ENCODE results near the gene FRS2. TPM values are rescaled to one million over a fixed set of nuclear protein-coding genes. Genes with fewer than 3 reads are reported as not detected.
"Not testable (repeated sequence)": the region's sequence is repeated elsewhere in the genome, so short reads cannot be mapped to it uniquely, and the experiment has no call there.

FRS2 gene
- total RNA-seq, 1 experiment from 2014 or later: 23.3 TPM

DNA sequence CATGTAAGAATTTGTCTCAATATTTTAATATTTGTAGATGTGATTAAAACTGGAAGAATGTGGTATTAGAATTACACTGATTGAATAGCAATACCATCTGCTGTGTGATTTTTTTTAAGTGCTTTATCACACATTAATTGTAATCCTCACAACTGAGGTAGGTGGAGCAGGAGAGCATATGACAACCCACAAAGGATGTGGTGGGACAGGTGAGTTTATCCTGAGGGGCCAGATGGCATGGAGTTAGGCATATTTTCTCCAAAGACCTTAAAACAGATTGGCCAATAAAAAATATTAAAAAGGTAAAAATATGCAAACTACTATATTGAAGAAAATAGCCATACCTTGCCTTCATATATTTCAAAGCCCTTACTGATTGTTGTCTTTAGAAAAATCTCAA lies 132.8 kb downstream of the FRS2 start:
- ChIA-PET POLR2A (ENCODE audit: unreplicated experiment) (interaction anchor here (0.5 to 0.6 kb wide), 3 partner anchors 124 to 1059 kb away, joined by 3 to 4 read pairs (median 4); no protein-coding TSS in a partner anchor), CTCF (no interaction called here)
- Histone ChIP-seq H3K9me3 (ENCODE audit: insufficient read depth, low read depth) (no peaks in the 10 kb centered on the region), H3K4me2 (no peak overlapping the region), H2AFZ (no peak overlapping the region), H3K79me2 (ENCODE audit: low read depth) (no peaks in the 10 kb centered on the region), H3K36me3 (ENCODE audit: low read depth) (peaks cover 33% of the 10 kb centered on the region), H3F3A (ENCODE audit: insufficient read depth, low read depth) (peaks cover 28% of the 10 kb centered on the region; the same call in 1 of the 2 replicates), H3K27me3 (ENCODE audit: insufficient read depth, low read depth) (no peaks in the 10 kb centered on the region), H4K20me1 (ENCODE audit: insufficient read depth) (peaks cover 11% of the 10 kb centered on the region; the same call in 1 of the 2 replicates), H3K4me3 (no peak overlapping the region), H3K9me2 (ENCODE audit: insufficient read depth) (no peaks in the 10 kb centered on the region), H3K27ac (no peak overlapping the region), H3K4me1 (replicated peaks; ENCODE audit: insufficient read depth) (no peaks in the 10 kb centered on the region)
- intact Hi-C loops (cut with micrococcal nuclease; ENCODE audit: unreplicated experiment): no loop called here
- TF ChIP-seq, protein P1, sequence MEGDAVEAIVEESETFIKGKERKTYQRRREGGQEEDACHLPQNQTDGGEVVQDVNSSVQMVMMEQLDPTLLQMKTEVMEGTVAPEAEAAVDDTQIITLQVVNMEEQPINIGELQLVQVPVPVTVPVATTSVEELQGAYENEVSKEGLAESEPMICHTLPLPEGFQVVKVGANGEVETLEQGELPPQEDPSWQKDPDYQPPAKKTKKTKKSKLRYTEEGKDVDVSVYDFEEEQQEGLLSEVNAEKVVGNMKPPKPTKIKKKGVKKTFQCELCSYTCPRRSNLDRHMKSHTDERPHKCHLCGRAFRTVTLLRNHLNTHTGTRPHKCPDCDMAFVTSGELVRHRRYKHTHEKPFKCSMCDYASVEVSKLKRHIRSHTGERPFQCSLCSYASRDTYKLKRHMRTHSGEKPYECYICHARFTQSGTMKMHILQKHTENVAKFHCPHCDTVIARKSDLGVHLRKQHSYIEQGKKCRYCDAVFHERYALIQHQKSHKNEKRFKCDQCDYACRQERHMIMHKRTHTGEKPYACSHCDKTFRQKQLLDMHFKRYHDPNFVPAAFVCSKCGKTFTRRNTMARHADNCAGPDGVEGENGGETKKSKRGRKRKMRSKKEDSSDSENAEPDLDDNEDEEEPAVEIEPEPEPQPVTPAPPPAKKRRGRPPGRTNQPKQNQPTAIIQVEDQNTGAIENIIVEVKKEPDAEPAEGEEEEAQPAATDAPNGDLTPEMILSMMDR (conservative IDR thresholded peaks at IDR 0.05): no peak
- TF ChIP-seq EZH2 (IDR thresholded peaks at IDR 0.05; ENCODE audit: low read depth): no peak
- no TSS peak for BruUV-seq (replicated peaks)
- DNase-seq: no peak

DNA sequence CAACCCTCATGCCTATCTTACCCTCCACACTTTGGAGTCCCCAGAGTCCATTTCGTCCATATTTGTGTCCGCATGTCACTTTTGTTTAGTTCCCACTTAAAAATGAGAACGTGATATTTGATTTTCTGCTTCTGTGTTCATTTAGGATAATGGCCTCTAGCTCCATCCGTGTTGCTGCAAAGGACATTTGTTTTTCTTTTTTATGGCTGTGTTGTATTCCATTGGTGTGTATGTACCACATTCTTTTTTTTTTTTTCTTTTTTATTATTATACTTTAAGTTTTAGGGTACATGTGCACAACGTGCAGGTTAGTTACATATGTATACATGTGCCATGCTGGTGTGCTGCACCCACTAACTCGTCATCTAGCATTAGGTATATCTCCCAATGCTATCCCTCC lies 133.4 kb downstream of the FRS2 start:
- H3K27ac ChIP-seq; H3K79me2 ChIP-seq (ENCODE audit: low read depth); BruUV-seq (replicated peaks); H3K9me3 ChIP-seq (ENCODE audit: insufficient read depth, low read depth); DNase-seq; H3K4me3 ChIP-seq; H2AFZ ChIP-seq; CTCF ChIA-PET; H3K4me1 ChIP-seq (replicated peaks; ENCODE audit: insufficient read depth); H3K27me3 ChIP-seq (ENCODE audit: insufficient read depth, low read depth); H3K9me2 ChIP-seq (ENCODE audit: insufficient read depth); intact Hi-C loops (cut with micrococcal nuclease; ENCODE audit: unreplicated experiment); H3K4me2 ChIP-seq; H4K20me1 ChIP-seq (ENCODE audit: insufficient read depth): not testable (repeated sequence)
- POLR2A ChIA-PET (ENCODE audit: unreplicated experiment): interaction anchor here (0.6 kb wide), 2 partner anchors 123 to 1059 kb away, joined by 3 to 4 read pairs; no protein-coding TSS in a partner anchor
- Histone ChIP-seq H3F3A (ENCODE audit: insufficient read depth, low read depth) (peaks cover 27% of the 10 kb centered on the region; the same call in 1 of the 2 replicates), H3K36me3 (ENCODE audit: low read depth) (peaks cover 27% of the 10 kb centered on the region)

DNA sequence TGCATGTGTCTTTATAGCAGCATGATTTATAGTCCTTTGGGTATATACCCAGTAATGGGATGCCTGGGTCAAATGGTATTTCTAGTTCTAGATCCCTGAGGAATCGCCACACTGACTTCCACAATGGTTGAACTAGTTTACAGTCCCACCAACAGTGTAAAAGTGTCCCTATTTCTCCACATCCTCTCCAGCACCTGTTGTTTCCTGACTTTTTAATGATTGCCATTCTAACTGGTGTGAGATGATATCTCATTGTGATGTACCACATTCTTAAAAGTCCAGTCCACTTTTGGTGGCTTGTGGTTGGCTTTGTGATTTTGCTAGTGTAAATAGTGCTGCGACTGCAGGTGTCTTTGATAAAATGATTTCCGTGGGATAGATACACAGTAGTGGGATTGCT lies 134.1 kb downstream of the FRS2 start:
- DNase-seq; H3K27me3 ChIP-seq (ENCODE audit: insufficient read depth, low read depth); H3K9me3 ChIP-seq (ENCODE audit: insufficient read depth, low read depth); H3K4me2 ChIP-seq; intact Hi-C loops (cut with micrococcal nuclease; ENCODE audit: unreplicated experiment); H4K20me1 ChIP-seq (ENCODE audit: insufficient read depth); BruUV-seq (replicated peaks); H3K27ac ChIP-seq; H3K4me1 ChIP-seq (replicated peaks; ENCODE audit: insufficient read depth); H3K9me2 ChIP-seq (ENCODE audit: insufficient read depth); H3K4me3 ChIP-seq; H2AFZ ChIP-seq; CTCF ChIA-PET; H3K79me2 ChIP-seq (ENCODE audit: low read depth): not testable (repeated sequence)
- H3K36me3 ChIP-seq (ENCODE audit: low read depth): peaks cover 20% of the 10 kb centered on the region
- H3F3A ChIP-seq (ENCODE audit: insufficient read depth, low read depth): peaks cover 27% of the 10 kb centered on the region; the same call in 1 of the 2 replicates
- POLR2A ChIA-PET (ENCODE audit: unreplicated experiment): interaction anchor here (0.6 kb wide), 2 partner anchors 9 to 725 kb away, joined by 4 to 14 read pairs; no protein-coding TSS in a partner anchor

DNA sequence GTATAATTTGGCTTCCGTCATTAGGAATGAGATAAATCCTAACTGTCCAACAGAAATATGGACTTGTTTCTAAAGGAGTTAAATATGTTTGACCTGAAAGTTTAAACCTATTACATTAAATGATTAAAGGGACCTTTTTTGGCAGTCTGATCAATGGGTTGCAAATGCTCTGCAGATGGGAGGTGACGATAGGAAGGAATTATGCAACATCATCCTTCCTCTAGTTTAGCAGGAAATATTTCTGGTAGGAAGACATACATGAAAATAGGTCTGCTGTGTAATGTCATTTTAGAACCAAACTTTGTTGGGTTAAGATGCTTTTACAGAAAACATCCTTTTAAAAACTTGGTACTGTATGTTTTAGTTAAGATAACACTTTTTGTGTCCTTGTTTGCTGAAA lies 137.9 kb downstream of the FRS2 start:
- Histone ChIP-seq H3K4me2 (no peak overlapping the region), H3K79me2 (ENCODE audit: low read depth) (no peaks in the 10 kb centered on the region), H3K27ac (no peak overlapping the region), H2AFZ (no peak overlapping the region), H4K20me1 (ENCODE audit: insufficient read depth) (no peaks in the 10 kb centered on the region), H3K27me3 (ENCODE audit: insufficient read depth, low read depth) (no peaks in the 10 kb centered on the region; the same call in 1 of the 2 replicates), H3K9me2 (ENCODE audit: insufficient read depth) (no peaks in the 10 kb centered on the region), H3K4me1 (replicated peaks; ENCODE audit: insufficient read depth) (no peaks in the 10 kb centered on the region), H3K9me3 (ENCODE audit: insufficient read depth, low read depth) (no peaks in the 10 kb centered on the region; the same call in 1 of the 2 replicates), H3K36me3 (ENCODE audit: low read depth) (peaks cover 4% of the 10 kb centered on the region), H3K4me3 (no peak overlapping the region), H3F3A (ENCODE audit: insufficient read depth, low read depth) (peaks cover 2% of the 10 kb centered on the region; the same call in 1 of the 2 replicates)
- no TSS peak for BruUV-seq (replicated peaks)
- ChIA-PET CTCF (interaction anchor here (0.7 kb wide), 1 partner anchor 26 kb away, joined by 9 read pairs; no protein-coding TSS in a partner anchor), POLR2A (ENCODE audit: unreplicated experiment) (no interaction called here)
- DNase-seq: no peak
- intact Hi-C loops (cut with micrococcal nuclease; ENCODE audit: unreplicated experiment): no loop called here
- TF ChIP-seq, protein P1 (conservative IDR thresholded peaks at IDR 0.05): no peak
- TF ChIP-seq EZH2 (IDR thresholded peaks at IDR 0.05; ENCODE audit: low read depth): no peak

Data from PC-9 (cell line).